ENCODE measurements around the gene ANXA4. TPM values are rescaled to one million over a fixed set of nuclear protein-coding genes. Genes with fewer than 3 reads are reported as not detected.
A peak's percentile ranks its signal among the peaks of the same experiment; 100 is the strongest.

ANXA4 gene
- polyA plus RNA-seq, 2 of the 4 experiments (the other 2 are of a cell fraction) = 341 to 554 TPM

DNA sequence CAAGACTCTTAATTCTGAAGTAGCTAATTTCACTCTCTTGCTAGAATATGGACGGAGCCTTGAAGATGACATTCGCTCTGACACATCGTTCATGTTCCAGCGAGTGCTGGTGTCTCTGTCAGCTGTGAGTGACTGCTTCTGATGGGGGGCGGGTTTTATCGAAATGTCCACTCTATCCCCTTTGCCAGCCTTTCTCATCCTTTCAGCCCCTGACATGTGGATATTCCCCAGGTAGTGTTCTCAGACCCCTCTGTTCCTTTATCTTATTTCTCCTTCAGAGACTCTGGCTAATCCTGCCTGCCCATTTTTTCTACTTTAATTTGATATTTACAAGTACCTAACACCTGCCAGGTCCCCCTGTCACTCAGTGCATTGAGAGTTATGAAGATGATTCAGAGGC lies 68.6 kb downstream of the ANXA4 start:
- CTCF ChIA-PET = interaction anchor here (1.0 to 17.1 kb wide), 8 partner anchors 9 to 90 kb away, joined by 3 to 407 read pairs (median 3); no protein-coding TSS in a partner anchor
- no peak for FAIRE-seq
- 94% methylated on average over 6 of the region's 6 CpGs for WGBS (ENCODE audit: missing lambda C conversion rate)

DNA sequence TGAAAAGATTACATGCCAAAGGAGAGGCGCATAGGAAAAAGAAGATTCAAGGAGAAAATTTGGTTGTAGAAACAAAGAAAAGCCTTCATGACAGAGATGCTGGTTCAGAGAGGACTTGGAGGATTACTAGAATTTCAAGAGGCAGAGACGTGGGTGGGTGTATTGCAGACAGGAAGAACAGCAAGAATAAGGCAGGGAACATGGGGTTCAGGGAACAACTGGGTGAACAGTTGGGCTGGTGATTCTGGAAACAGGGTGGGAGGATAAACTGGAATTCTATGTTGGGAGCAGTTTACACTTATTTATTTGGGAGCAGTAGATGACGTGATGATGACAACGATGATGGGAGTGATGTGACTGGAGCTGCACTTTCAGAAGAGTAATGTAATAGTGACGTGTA lies 69.1 kb downstream of the ANXA4 start:
- Histone ChIP-seq H3K4me3 (no peak overlapping the region), H3K9me3 (no peaks in the 10 kb centered on the region), H3K27ac (0 out of 6 replicates have a peak overlapping the region, but pooled peaks of 1 of the 2 experiments have one; percentile 2), H3K4me1 (peaks cover 13% of the 10 kb centered on the region), H3K4me2 (no peak overlapping the region)
- POLR2A ChIA-PET = no interaction called here
- DNase-seq (ENCODE audit: low read depth in 1 of 2, low spot score in 1 of 2) (no peak), FAIRE-seq (no peak), ATAC-seq (no peak)
- CTCF ChIA-PET = interaction anchor here (0.9 to 17.1 kb wide), 9 partner anchors 10 to 91 kb away, joined by 3 to 407 read pairs (median 4); partner anchors contain the start of gene ANXA4
- WGBS (ENCODE audit: missing lambda C conversion rate) = 89% methylated on average over 5 of the region's 5 CpGs
- TF ChIP-seq MAZ (IDR thresholded peaks at IDR 0.05; ENCODE audit: borderline replicate concordance, low read depth, low read length) (no peak), TFCP2L1 (CRISPR knock-in tag; IDR thresholded peaks at IDR 0.05) (no peak), JUN (IDR thresholded peaks at IDR 0.05) (no peak), HOXB13 (CRISPR knock-in tag; IDR thresholded peaks at IDR 0.05; ENCODE audit: low read depth) (no peak), RARB (CRISPR knock-in tag; IDR thresholded peaks at IDR 0.05) (no peak), SMC3 (IDR thresholded peaks at IDR 0.05) (no peak), MYC (IDR thresholded peaks at IDR 0.05; ENCODE audit: borderline replicate concordance, low read length) (no peak), POLR2A (IDR thresholded peaks at IDR 0.05; ENCODE audit: low read length) (no peak), NFE2L2 (conservative IDR thresholded peaks at IDR 0.05; ENCODE audit: low read length) (no peak), ZNF302 (CRISPR knock-in tag; IDR thresholded peaks at IDR 0.05) (no peak), HDAC2 (IDR thresholded peaks at IDR 0.05) (no peak), HOXB5 (CRISPR knock-in tag; IDR thresholded peaks at IDR 0.05) (no peak), PHF8 (IDR thresholded peaks at IDR 0.05; ENCODE audit: borderline replicate concordance, low read depth) (no peak)
- TF ChIP-seq, protein P1, sequence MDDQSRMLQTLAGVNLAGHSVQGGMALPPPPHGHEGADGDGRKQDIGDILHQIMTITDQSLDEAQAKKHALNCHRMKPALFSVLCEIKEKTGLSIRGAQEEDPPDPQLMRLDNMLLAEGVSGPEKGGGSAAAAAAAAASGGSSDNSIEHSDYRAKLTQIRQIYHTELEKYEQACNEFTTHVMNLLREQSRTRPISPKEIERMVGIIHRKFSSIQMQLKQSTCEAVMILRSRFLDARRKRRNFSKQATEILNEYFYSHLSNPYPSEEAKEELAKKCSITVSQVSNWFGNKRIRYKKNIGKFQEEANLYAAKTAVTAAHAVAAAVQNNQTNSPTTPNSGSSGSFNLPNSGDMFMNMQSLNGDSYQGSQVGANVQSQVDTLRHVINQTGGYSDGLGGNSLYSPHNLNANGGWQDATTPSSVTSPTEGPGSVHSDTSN (IDR thresholded peaks at IDR 0.05) = no peak
- TF ChIP-seq, protein P2, sequence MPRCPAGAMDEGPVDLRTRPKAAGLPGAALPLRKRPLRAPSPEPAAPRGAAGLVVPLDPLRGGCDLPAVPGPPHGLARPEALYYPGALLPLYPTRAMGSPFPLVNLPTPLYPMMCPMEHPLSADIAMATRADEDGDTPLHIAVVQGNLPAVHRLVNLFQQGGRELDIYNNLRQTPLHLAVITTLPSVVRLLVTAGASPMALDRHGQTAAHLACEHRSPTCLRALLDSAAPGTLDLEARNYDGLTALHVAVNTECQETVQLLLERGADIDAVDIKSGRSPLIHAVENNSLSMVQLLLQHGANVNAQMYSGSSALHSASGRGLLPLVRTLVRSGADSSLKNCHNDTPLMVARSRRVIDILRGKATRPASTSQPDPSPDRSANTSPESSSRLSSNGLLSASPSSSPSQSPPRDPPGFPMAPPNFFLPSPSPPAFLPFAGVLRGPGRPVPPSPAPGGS (IDR thresholded peaks at IDR 0.05) = no peak
- TF ChIP-seq, protein P3, sequence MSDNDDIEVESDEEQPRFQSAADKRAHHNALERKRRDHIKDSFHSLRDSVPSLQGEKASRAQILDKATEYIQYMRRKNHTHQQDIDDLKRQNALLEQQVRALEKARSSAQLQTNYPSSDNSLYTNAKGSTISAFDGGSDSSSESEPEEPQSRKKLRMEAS (IDR thresholded peaks at IDR 0.05) = no peak
- TF ChIP-seq, protein P4, sequence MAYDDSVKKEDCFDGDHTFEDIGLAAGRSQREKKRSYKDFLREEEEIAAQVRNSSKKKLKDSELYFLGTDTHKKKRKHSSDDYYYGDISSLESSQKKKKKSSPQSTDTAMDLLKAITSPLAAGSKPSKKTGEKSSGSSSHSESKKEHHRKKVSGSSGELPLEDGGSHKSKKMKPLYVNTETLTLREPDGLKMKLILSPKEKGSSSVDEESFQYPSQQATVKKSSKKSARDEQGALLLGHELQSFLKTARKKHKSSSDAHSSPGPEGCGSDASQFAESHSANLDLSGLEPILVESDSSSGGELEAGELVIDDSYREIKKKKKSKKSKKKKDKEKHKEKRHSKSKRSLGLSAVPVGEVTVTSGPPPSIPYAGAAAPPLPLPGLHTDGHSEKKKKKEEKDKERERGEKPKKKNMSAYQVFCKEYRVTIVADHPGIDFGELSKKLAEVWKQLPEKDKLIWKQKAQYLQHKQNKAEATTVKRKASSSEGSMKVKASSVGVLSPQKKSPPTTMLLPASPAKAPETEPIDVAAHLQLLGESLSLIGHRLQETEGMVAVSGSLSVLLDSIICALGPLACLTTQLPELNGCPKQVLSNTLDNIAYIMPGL (CRISPR knock-in tag; IDR thresholded peaks at IDR 0.05; ENCODE audit: borderline replicate concordance) = no peak
- TF ChIP-seq, protein P5, sequence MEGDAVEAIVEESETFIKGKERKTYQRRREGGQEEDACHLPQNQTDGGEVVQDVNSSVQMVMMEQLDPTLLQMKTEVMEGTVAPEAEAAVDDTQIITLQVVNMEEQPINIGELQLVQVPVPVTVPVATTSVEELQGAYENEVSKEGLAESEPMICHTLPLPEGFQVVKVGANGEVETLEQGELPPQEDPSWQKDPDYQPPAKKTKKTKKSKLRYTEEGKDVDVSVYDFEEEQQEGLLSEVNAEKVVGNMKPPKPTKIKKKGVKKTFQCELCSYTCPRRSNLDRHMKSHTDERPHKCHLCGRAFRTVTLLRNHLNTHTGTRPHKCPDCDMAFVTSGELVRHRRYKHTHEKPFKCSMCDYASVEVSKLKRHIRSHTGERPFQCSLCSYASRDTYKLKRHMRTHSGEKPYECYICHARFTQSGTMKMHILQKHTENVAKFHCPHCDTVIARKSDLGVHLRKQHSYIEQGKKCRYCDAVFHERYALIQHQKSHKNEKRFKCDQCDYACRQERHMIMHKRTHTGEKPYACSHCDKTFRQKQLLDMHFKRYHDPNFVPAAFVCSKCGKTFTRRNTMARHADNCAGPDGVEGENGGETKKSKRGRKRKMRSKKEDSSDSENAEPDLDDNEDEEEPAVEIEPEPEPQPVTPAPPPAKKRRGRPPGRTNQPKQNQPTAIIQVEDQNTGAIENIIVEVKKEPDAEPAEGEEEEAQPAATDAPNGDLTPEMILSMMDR (IDR thresholded peaks at IDR 0.05) = no peak
- TF ChIP-seq, protein P6, sequence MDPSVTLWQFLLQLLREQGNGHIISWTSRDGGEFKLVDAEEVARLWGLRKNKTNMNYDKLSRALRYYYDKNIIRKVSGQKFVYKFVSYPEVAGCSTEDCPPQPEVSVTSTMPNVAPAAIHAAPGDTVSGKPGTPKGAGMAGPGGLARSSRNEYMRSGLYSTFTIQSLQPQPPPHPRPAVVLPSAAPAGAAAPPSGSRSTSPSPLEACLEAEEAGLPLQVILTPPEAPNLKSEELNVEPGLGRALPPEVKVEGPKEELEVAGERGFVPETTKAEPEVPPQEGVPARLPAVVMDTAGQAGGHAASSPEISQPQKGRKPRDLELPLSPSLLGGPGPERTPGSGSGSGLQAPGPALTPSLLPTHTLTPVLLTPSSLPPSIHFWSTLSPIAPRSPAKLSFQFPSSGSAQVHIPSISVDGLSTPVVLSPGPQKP (IDR thresholded peaks at IDR 0.05; ENCODE audit: low read depth, low read length) = no peak

More for the DNA sequence above, 68.6 kb downstream of the ANXA4 start:
- Histone ChIP-seq H3K4me3 (no peak overlapping the region), H3K4me2 (no peak overlapping the region), H3K9me3 (no peaks in the 10 kb centered on the region), H3K27ac (no peak overlapping the region), H3K4me1 (peaks cover 8% of the 10 kb centered on the region)
- ATAC-seq (no peak), DNase-seq (ENCODE audit: low read depth in 1 of 2, low spot score in 1 of 2) (no peak)
- POLR2A ChIA-PET = no interaction called here
- TF ChIP-seq MAFK (IDR thresholded peaks at IDR 0.05; ENCODE audit: partially characterized antibody) = no peak

Data from A549 (cell line).